Stimulated activated CD4-positive, alpha-beta T cell treated with anti-CD3 and anti-CD28 coated beads, Interleukin-2, amount 100 ng/mL, for 4 hours (primary cell): Measurements from ENCODE around the gene PYDC1.
"Not testable (repeated sequence)": the region's sequence is repeated elsewhere in the genome, so short reads cannot be mapped to it uniquely, and the experiment has no call there.

Experiments
- DNase-seq: peaks from one replicate; pipeline ENCODE4 v3.0.0-alpha.2; 2020; ENCODE audit warnings: low read depth

Gene PYDC1

DNA sequence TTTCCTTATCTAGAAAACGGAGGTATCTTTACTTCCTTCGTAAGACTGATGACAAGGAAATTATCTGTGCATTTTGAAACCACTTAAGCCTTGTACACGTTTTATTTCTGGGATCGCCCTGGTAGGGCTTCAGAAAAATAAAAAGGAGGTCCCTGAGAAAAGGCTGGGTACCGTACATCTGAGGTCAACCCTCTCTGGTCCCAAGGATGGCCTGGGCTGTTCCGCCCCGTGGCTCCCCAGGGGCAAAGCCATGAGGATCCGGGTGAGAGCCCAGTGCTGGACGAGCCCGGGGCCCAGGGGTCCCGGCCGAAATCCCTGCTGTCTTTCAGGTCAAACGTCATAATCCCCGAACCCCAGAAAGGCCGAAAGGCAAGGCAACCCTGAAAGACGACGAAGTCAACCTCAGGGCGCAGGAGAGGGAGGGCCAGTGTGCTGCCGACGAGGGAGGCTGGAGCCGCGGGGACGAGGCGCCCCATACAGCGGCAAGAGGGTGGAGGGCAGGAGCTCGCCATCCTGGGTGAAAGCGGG lies 37.7 kb downstream of the PYDC1 start:
- DNase-seq: no peak

DNA sequence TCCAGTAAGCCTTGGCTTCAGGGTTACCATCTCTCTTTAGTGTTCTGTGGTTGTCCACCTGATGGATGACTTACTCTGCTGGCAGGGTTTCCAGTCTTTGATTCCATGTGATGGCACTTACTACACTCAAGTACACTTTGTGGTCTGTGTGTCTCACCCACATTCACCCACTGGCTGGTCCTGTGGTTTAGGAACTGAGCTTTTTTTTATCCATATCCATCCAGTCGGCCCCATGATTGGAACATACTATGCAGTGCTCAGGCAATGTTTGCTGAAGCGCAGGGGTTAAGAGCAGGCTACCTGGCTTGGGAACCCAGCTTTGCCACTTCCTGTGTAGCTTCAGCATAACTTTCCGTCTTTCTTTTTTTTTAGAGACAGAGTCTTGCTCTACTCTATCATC lies 39.8 kb downstream of the PYDC1 start:
- DNase-seq: no peak

DNA sequence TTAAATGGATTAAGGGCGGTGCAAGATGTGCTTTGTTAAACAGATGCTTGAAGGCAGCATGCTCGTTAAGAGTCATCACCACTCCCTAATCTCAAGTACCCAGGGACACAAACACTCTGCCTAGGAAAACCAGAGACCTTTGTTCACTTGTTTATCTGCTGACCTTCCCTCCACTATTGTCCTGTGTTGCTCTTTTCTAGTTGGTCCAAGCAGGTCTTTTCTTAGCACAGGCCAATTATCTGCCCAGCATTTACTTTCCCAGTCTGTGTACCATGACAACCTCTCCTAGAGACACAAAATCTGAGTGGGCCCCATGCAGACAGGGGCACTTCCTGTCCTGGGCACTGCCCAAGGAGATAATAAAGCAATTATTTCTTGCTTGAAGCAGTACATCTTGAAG lies 46.9 kb downstream of the PYDC1 start:
- DNase-seq: not testable (repeated sequence)

DNA sequence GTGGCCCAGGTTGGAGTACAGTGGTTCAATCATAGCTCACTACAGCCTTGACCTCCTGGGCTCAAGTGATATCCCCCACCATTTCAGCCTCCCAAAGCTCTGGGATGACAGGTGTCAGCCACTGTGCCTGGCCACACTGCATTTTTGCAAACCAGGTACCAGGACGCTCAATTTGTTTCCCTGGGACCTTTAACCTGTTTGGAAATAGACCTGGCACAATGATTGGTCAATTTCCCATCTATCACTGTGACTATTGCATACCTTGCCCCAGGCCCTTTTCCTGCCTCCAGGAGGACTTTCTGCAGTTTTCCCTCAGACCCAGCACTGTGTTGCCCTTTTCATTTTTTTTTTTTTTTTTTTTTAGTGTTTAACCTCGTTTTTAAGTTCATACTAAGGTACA lies 48.1 kb downstream of the PYDC1 start:
- DNase-seq: no peak

DNA sequence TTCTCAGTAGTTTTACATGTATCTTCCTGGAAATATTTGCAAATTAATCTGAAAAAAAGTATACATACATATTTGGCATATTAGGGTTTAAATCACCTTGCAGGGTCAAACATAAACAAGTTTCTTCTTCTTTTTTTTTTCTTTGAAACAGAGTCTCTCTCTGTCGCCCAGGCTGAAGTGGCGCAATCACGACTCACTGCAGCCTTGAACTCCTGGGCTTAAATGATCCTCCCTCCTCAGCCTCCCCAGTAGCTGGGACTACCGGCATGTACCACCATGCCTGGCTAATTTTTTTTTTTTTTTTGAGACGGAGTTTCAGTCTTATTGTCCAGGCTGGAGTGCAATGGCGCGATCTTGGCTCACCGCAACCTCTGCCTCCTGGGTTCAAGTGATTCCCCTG lies 49.6 kb downstream of the PYDC1 start:
- no peak for DNase-seq
